Ovary (tissue), 9 donors: ENCODE data around the gene PIP5K1B. TPM values are rescaled to one million over a fixed set of nuclear protein-coding genes. Genes with fewer than 3 reads are reported as not detected.

Experiments
- DNase-seq, 5 donors: peaks; one replicate each; pipeline ENCODE4 v3.0.0-alpha.2; 2019 to 2020
- H3K27ac ChIP-seq, 2 donors: fragments of 200-600 bp; one replicate each; pipeline versions ENCODE4 v1.5.1 to v1.8.0; 2019 to 2022
- H3K27me3 ChIP-seq: fragments of 200-600 bp; one replicate; pipeline ENCODE4 v1.8.0; 2022
- H3K36me3 ChIP-seq: fragments of 200-600 bp; sonication (generic); one replicate; pipeline ENCODE4 v1.5.1; 2019
- H3K4me1 ChIP-seq: one replicate; pipeline ENCODE4 v1.8.1; 2013; ENCODE audit warnings: mild to moderate bottlenecking, moderate library complexity; ENCODE audit not compliant: insufficient read depth
- H3K4me3 ChIP-seq: fragments of 200-600 bp; sonication (generic); one replicate; pipeline ENCODE4 v1.5.1; 2017
- H3K9me3 ChIP-seq, 2 donors: fragments of 200-600 bp in 1 of 2; sonication (generic) in 1 of 2; one replicate each; pipeline versions ENCODE4 v1.5.1 to v1.8.1; 2013 to 2019; ENCODE audit warnings: mild to moderate bottlenecking in 1 of 2, moderate library complexity in 1 of 2
- EP300 ChIP-seq: sonication (generic); formaldehyde crosslinking; IDR thresholded peaks from one replicate; pipeline ENCODE4 v1.6.1; 2017; ENCODE audit warnings: antibody characterized with exemption
- POLR2A ChIP-seq: fragments of 450-650 bp; IDR thresholded peaks from one replicate; pipeline ENCODE4 v1.6.1; 2017; ENCODE audit warnings: antibody characterized with exemption, mild to moderate bottlenecking, moderate library complexity
- WGBS, 3 donors: extraction: QIAGEN DNeasy Blood & Tissue Kit in 1 of 3; methylation state at CpG; one replicate each; pipeline versions ENCODE4 v1.1.5 to v1.1.7; 2013 to 2017; 5-methylcytosine and 5-hydroxymethylcytosine counted together
- intact Hi-C, 4 donors: fragments of 100-400 bp; cut with DNase I; formaldehyde crosslinking; loops; one replicate each; pipeline versions ENCODE4 v1.11.0 to v1.15.1; 2022 to 2023
- polyA plus RNA-seq, 2 donors: library from polyadenylated mRNA; stranded (reverse); fragments of 200-250 nt in 1 of 2; fragments of 350-450 nt in 1 of 2; fragmentation: Illumina TruSeq in 1 of 2; extraction: RNeasy Lipid Tissue Mini Kit (QIAGEN cat#74804) in 1 of 2; gene quantifications; one replicate each; pipeline ENCODE4 v1.2.3, GENCODE V29; 2013 to 2014
- total RNA-seq, 7 donors: library from RNA; depleted of rRNA in 2 of 7; stranded (reverse); fragments of >200 nt in 2 of 7; fragmentation: NEBNext Ultra II Directional in 3 of 7; extraction: Animal tissue kit (Norgen Biotek cat#: 25700) in 3 of 7; gene quantifications; one replicate each; pipeline versions ENCODE4 v1.1.0 to v1.2.4, GENCODE V29; 2016 to 2023
- TF ChIP-seq, protein P1 (sequence below), 3 donors: fragments of 450-650 bp in 2 of 3; fragments of 200-600 bp in 1 of 3; IDR thresholded peaks; one replicate each; pipeline versions ENCODE4 v1.5.1 to v1.8.0; 2016 to 2022; ENCODE audit warnings: antibody characterized with exemption in 3 of 3, mild to moderate bottlenecking in 1 of 3
- donor health status: DM: no; HTN: no; CAD: no; lungs with moderate emphysema.
- donor health status: DM: no; HTN: no; CAD: no.
- donor health status: Bipolar disorder and iron deficiency.
- donor health status: DM: yes; HTN: yes; CAD: no.
- donor health status: DM: no; HTN: no; CAD: no.
- donor health status: DM: yes; HTN: yes; CAD: no.

Gene PIP5K1B
- total and polyA plus RNA-seq, 9 donors: 0.36 to 3.4 (median 1.0) TPM

DNA sequence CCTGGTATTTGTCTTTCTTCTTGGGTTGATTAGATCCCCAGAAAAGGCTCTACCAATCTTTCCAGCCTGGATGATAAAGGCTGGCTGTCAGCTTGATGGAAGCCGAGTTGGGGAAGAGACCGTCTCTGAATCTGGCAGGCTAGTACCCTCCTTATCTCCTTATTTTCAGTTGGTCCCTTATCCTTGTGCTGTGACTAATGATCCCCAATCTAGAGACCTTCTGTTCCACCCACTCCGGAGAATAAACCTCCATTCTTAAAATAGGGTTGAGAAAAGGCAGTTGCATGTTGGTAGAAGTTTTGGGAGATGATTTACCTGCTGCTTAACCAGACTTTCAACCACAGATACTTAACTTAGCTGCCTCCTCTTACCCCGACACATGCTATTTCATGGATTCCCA, 256.5 kb downstream of the PIP5K1B start:
- Histone ChIP-seq H3K4me3 (no peak overlapping the region), H3K9me3 (no peaks in the 10 kb centered on the region), H3K27ac (no peak overlapping the region), H3K4me1 (no peaks in the 10 kb centered on the region), H3K36me3 (no peaks in the 10 kb centered on the region), H3K27me3 (no peaks in the 10 kb centered on the region)
- intact Hi-C loops: no loop called here
- DNase-seq: no peak
- 72 to 78% (median 74%) methylated on average over 4 of the region's 4 CpGs for WGBS, 3 donors
- TF ChIP-seq EP300 (no peak), POLR2A (no peak)
- TF ChIP-seq, protein P1, sequence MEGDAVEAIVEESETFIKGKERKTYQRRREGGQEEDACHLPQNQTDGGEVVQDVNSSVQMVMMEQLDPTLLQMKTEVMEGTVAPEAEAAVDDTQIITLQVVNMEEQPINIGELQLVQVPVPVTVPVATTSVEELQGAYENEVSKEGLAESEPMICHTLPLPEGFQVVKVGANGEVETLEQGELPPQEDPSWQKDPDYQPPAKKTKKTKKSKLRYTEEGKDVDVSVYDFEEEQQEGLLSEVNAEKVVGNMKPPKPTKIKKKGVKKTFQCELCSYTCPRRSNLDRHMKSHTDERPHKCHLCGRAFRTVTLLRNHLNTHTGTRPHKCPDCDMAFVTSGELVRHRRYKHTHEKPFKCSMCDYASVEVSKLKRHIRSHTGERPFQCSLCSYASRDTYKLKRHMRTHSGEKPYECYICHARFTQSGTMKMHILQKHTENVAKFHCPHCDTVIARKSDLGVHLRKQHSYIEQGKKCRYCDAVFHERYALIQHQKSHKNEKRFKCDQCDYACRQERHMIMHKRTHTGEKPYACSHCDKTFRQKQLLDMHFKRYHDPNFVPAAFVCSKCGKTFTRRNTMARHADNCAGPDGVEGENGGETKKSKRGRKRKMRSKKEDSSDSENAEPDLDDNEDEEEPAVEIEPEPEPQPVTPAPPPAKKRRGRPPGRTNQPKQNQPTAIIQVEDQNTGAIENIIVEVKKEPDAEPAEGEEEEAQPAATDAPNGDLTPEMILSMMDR (IDR thresholded peaks at IDR 0.05): no peak

DNA sequence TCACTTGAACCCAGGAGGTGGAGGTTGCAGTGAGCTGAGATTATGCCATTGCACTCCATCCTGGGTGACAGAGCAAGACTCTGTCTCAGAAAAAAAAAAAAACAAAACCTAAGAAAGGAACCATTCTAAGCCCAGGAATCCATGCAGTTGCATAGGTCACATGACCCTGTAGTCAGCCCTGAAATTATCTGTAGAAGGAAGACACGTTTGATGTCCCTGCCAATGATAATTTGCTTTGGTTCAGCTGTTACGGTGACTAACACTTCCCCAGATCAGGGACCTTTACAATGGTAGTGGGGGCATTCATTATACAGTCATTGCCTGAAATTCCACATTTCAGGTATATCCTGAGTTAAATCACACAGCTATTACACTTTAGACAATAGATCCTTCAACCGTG, 258.4 kb downstream of the PIP5K1B start:
- no peak for DNase-seq
- no peaks in the 10 kb centered on the region for H3K27me3 ChIP-seq
- 60 to 67% (median 63%) methylated on average over 3 of the region's 3 CpGs for WGBS, 3 donors
- H3K27ac ChIP-seq: no peak overlapping the region
- no peaks in the 10 kb centered on the region for H3K9me3 ChIP-seq
- no peaks in the 10 kb centered on the region for H3K36me3 ChIP-seq
- TF ChIP-seq, protein P1 (IDR thresholded peaks at IDR 0.05): no peak
- no peak for TF ChIP-seq POLR2A
- TF ChIP-seq EP300: no peak
- intact Hi-C loops: no loop called here
- no peaks in the 10 kb centered on the region for H3K4me1 ChIP-seq
- no peak overlapping the region for H3K4me3 ChIP-seq

DNA sequence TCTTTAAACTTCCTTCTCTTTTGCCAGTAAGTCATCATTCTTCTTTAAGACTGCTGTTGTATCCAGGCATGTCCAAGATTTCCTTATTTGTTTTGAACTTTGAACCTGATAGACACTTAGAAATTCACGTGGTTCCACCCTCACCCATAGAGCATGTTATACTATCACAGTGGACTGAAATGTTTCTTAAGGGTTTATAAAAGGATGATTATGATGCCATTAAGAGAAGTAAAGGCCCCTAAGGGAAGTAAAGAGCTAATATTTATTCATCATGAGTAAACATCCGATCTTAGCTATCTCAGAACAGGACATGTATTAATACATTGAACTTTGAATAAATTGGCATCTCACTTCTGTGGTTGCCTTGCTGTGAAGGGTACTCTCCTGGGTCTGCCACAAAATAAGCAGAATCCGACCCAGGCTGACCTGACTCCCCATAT, 259.1 kb downstream of the PIP5K1B start:
- no peaks in the 10 kb centered on the region for H3K4me1 ChIP-seq
- H3K27me3 ChIP-seq: no peaks in the 10 kb centered on the region
- 64 to 69% (median 66%) methylated on average over 3 of the region's 3 CpGs for WGBS, 3 donors
- no peak overlapping the region for H3K4me3 ChIP-seq
- H3K9me3 ChIP-seq: no peaks in the 10 kb centered on the region
- no peak for DNase-seq
- intact Hi-C loops: no loop called here
- H3K36me3 ChIP-seq: no peaks in the 10 kb centered on the region
- no peak overlapping the region for H3K27ac ChIP-seq
- TF ChIP-seq EP300 (no peak), POLR2A (no peak)
- TF ChIP-seq, protein P1 (IDR thresholded peaks at IDR 0.05): no peak

DNA sequence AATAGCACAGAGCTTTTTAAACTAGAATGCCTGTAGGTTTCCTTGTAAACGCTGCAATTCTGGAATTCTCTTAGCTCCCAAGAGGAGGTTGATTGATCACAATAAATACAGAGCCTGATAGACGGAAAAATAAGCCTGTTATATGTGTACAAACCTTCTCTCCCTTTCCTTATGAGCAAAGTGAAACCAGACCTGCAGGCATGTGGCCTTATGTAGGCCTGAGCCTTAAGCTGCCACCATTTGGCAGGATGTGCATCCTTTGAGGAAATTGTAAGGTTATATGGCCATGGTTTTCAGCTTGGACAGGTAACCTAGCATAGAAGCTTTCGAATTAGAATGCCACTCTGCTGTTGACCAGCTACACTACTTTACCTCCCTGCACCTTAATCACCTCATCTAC, 259.7 kb downstream of the PIP5K1B start:
- no peak for TF ChIP-seq EP300
- intact Hi-C loops: no loop called here
- DNase-seq: no peak
- Histone ChIP-seq H3K4me1 (no peaks in the 10 kb centered on the region), H3K36me3 (no peaks in the 10 kb centered on the region), H3K27ac (no peak overlapping the region), H3K9me3 (no peaks in the 10 kb centered on the region), H3K4me3 (no peak overlapping the region), H3K27me3 (no peaks in the 10 kb centered on the region)
- 80 to 81% (median 80%) methylated on average over 3 of the region's 3 CpGs for WGBS, 3 donors

DNA sequence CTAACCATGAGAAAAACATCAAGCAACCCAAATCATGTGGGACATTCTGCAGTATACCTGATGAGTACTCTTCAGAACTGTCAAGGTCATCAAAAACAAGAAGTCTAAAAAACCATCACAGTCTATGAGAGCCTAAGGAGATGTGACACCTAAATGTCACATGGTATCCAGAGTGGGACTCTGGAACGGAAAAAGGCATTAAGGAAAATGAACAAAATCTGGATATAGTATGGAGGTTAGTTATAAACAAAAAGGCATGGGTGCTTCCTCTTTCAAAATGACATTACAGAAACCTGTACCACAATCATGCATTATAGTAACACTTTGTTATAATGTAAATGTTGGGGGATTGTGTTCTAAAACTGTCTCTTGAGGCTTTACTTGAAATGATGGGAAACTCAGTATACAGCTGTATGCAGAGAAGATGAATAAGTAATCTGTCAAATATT, 261.5 kb downstream of the PIP5K1B start:
- intact Hi-C loops: no loop called here
- no peak for DNase-seq
- Histone ChIP-seq H3K27ac (no peak overlapping the region), H3K36me3 (no peaks in the 10 kb centered on the region), H3K9me3 (no peaks in the 10 kb centered on the region), H3K4me3 (no peak overlapping the region), H3K4me1 (no peaks in the 10 kb centered on the region), H3K27me3 (no peaks in the 10 kb centered on the region)
- 78 to 86% (median 81%) methylated on average over 1 of the region's 1 CpG for WGBS, 3 donors
- TF ChIP-seq, protein P1 (IDR thresholded peaks at IDR 0.05): no peak
- no peak for TF ChIP-seq POLR2A
- TF ChIP-seq EP300: no peak
